SU-DHL-6 (cell line): ENCODE data around the gene ADD3.

Source experiments
- CTCF ChIP-seq: fragments of 200-600 bp; sonication (generic); IDR thresholded peaks from one replicate; pipeline ENCODE4 v1.5.1; 2017; ENCODE audit warnings: antibody characterized with exemption, mild to moderate bottlenecking, low read length, moderate library complexity; ENCODE audit not compliant: insufficient read depth, poor library complexity, severe bottlenecking
- EZH2phosphoT487 ChIP-seq: fragments of 200-600 bp; sonication (generic), shearing (Covaris generic); conservative IDR thresholded peaks from 2 replicates; pipeline ENCODE4 v1.6.1; 2018; ENCODE audit warnings: mild to moderate bottlenecking, antibody characterized with exemption, low read length, moderate library complexity, mixed read lengths

- TF ChIP-seq EZH2phosphoT487: no peak
- TF ChIP-seq CTCF: no peak
Measured at GRCh38 chr10:110032801-110033700, 25.3 kb downstream of the ADD3 start.
